ENCODE data around the gene TBX1. TPM values are rescaled to one million over a fixed set of nuclear protein-coding genes. Genes with fewer than 3 reads are reported as not detected.

Gene TBX1
- total RNA-seq, 1 donor from 2014 or later: 6.8 TPM

- Histone ChIP-seq H3K36me3 (ENCODE audit: insufficient read depth, low read length) (no peaks in the 10 kb centered on the region), H3K79me2 (ENCODE audit: insufficient read depth, low read length) (no peaks in the 10 kb centered on the region), H3K4me3 (ENCODE audit: insufficient read depth, low read depth, low read length) (no peak overlapping the region), H3K9me3 (ENCODE audit: insufficient read depth, low read depth, low read length) (peaks cover 6% of the 10 kb centered on the region), H3K9ac (ENCODE audit: low read length) (no peak overlapping the region), H2AFZ (ENCODE audit: low read depth, low read length) (no peak overlapping the region), H3K27ac (ENCODE audit: low read depth, low read length) (no peak overlapping the region), H3K4me1 (ENCODE audit: insufficient read depth, low read length) (no peaks in the 10 kb centered on the region), H4K20me1 (ENCODE audit: insufficient read depth, low read length) (no peaks in the 10 kb centered on the region), H3K4me2 (ENCODE audit: low read length) (no peak overlapping the region), H3K27me3 (ENCODE audit: insufficient read depth, low read length) (peaks cover 8% of the 10 kb centered on the region)
- peaks cover 7% of the 10 kb centered on the region for H3K9me3 Mint-ChIP-seq (ENCODE audit: unreplicated experiment)
- DNase-seq (ENCODE audit: low read depth) (no peak), FAIRE-seq (no peak)
- H3K36me3 Mint-ChIP-seq (ENCODE audit: low read depth, unreplicated experiment): peaks cover 22% of the 10 kb centered on the region
- H3K27me3 Mint-ChIP-seq (ENCODE audit: low read depth, unreplicated experiment): peaks cover 9% of the 10 kb centered on the region
- TF ChIP-seq, protein P1, sequence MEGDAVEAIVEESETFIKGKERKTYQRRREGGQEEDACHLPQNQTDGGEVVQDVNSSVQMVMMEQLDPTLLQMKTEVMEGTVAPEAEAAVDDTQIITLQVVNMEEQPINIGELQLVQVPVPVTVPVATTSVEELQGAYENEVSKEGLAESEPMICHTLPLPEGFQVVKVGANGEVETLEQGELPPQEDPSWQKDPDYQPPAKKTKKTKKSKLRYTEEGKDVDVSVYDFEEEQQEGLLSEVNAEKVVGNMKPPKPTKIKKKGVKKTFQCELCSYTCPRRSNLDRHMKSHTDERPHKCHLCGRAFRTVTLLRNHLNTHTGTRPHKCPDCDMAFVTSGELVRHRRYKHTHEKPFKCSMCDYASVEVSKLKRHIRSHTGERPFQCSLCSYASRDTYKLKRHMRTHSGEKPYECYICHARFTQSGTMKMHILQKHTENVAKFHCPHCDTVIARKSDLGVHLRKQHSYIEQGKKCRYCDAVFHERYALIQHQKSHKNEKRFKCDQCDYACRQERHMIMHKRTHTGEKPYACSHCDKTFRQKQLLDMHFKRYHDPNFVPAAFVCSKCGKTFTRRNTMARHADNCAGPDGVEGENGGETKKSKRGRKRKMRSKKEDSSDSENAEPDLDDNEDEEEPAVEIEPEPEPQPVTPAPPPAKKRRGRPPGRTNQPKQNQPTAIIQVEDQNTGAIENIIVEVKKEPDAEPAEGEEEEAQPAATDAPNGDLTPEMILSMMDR (IDR thresholded peaks at IDR 0.05; ENCODE audit: insufficient read depth, low read depth, low read length): no peak
- no peak for TF ChIP-seq EZH2 (IDR thresholded peaks at IDR 0.05; ENCODE audit: insufficient read depth, low read length)
- H3K4me1 Mint-ChIP-seq (ENCODE audit: low read depth, unreplicated experiment): no peaks in the 10 kb centered on the region
- no peak overlapping the region for H3K4me3 Mint-ChIP-seq (ENCODE audit: unreplicated experiment)
- no peak overlapping the region for H3K27ac Mint-ChIP-seq (ENCODE audit: unreplicated experiment)
Observed at GRCh38 chr22:19785461-19786263, 25.1 kb downstream of the TBX1 start.

- H3K4me1 ChIP-seq (ENCODE audit: insufficient read depth, low read length): no peaks in the 10 kb centered on the region
- H3K4me3 ChIP-seq (ENCODE audit: insufficient read depth, low read depth, low read length): no peak overlapping the region
- no peak overlapping the region for H3K4me2 ChIP-seq (ENCODE audit: low read length)
- Mint-ChIP-seq H3K4me3 (ENCODE audit: unreplicated experiment) (no peak overlapping the region), H3K9me3 (ENCODE audit: unreplicated experiment) (peaks cover 9% of the 10 kb centered on the region), H3K4me1 (ENCODE audit: low read depth, unreplicated experiment) (no peaks in the 10 kb centered on the region), H3K36me3 (ENCODE audit: low read depth, unreplicated experiment) (peaks cover 22% of the 10 kb centered on the region), H3K27ac (ENCODE audit: unreplicated experiment) (no peak overlapping the region), H3K27me3 (ENCODE audit: low read depth, unreplicated experiment) (peaks cover 9% of the 10 kb centered on the region)
- peaks cover 8% of the 10 kb centered on the region for H3K27me3 ChIP-seq (ENCODE audit: insufficient read depth, low read length)
- peaks cover 6% of the 10 kb centered on the region for H3K9me3 ChIP-seq (ENCODE audit: insufficient read depth, low read depth, low read length)
- TF ChIP-seq EZH2 (IDR thresholded peaks at IDR 0.05; ENCODE audit: insufficient read depth, low read length): no peak
- TF ChIP-seq, protein P1 (IDR thresholded peaks at IDR 0.05; ENCODE audit: insufficient read depth, low read depth, low read length): no peak
- DNase-seq (ENCODE audit: low read depth) (no peak), FAIRE-seq (no peak)
- no peaks in the 10 kb centered on the region for H3K79me2 ChIP-seq (ENCODE audit: insufficient read depth, low read length)
- H2AFZ ChIP-seq (ENCODE audit: low read depth, low read length): no peak overlapping the region
- H4K20me1 ChIP-seq (ENCODE audit: insufficient read depth, low read length): no peaks in the 10 kb centered on the region
- no peak overlapping the region for H3K27ac ChIP-seq (ENCODE audit: low read depth, low read length)
- H3K9ac ChIP-seq (ENCODE audit: low read length): no peak overlapping the region
- no peaks in the 10 kb centered on the region for H3K36me3 ChIP-seq (ENCODE audit: insufficient read depth, low read length)
Observed at GRCh38 chr22:19786264-19786585, 25.6 kb downstream of the TBX1 start.

All from astrocyte (in vitro differentiated cells and primary cell).